Mesothelial cell of epicardium (in vitro differentiated cells): ENCODE data around the gene MASP1. TPM values are rescaled to one million over a fixed set of nuclear protein-coding genes. Genes with fewer than 3 reads are reported as not detected.
"Not testable (repeated sequence)": the region's sequence is repeated elsewhere in the genome, so short reads cannot be mapped to it uniquely, and the experiment has no call there.

Experiments
- DNase-seq, 2 experiments: peaks; one replicate each; pipeline ENCODE4 v3.0.0; 2021; ENCODE audit warnings: low spot score in 2 of 2; ENCODE audit not compliant: unreplicated experiment in 2 of 2
- H3K27ac Mint-ChIP-seq: 2 replicates; pipeline ENCODE4 v1.8.0; 2021; ENCODE audit warnings: mixed read lengths
- H3K27me3 Mint-ChIP-seq: 2 replicates; pipeline ENCODE4 v1.8.0; 2021; ENCODE audit warnings: low read depth, mixed read lengths
- H3K36me3 Mint-ChIP-seq: 2 replicates; pipeline ENCODE4 v1.8.0; 2021; ENCODE audit warnings: mixed read lengths
- H3K4me1 Mint-ChIP-seq: 2 replicates; pipeline ENCODE4 v1.8.0; 2021; ENCODE audit warnings: mixed read lengths
- H3K4me3 Mint-ChIP-seq: 2 replicates; pipeline ENCODE4 v1.8.0; 2021; ENCODE audit warnings: mild to moderate bottlenecking, moderate library complexity, mixed read lengths
- H3K9me3 Mint-ChIP-seq: 2 replicates; pipeline ENCODE4 v1.8.0; 2021; ENCODE audit warnings: mixed read lengths
- total RNA-seq: library from RNA; stranded (reverse); gene quantifications from 3 replicates; pipeline ENCODE4 v1.2.1, GENCODE V29; 2021
- TF ChIP-seq, protein P1 (sequence below): fragments of 200-600 bp; sonication (generic); IDR thresholded peaks from one replicate; pipeline ENCODE4 v1.5.0; 2021; ENCODE audit warnings: antibody characterized with exemption; ENCODE audit not compliant: unreplicated experiment

MASP1 gene
- total RNA-seq, 1 donor from 2014 or later, result 2.4 TPM

DNA sequence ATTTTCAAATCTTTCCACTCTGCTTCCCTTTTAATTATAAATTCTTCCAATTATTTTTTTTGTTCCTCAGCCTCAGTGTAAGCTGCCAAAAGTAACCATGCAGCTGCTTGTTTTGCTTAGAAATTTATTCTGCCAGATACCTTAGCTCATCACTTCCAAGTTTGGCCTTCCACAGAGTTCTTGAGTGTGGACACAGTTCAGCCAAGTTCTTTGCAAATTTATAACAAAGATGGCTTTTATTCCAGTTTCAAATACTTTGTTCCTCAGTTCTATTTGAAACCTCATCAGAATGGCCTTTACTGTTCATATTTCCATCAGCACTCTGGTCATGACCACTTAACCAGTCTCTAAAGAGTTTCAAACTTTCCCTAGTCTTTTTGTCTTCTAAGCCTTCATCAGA, 83.9 kb downstream of the MASP1 start:
- Mint-ChIP-seq H3K9me3 (peaks cover 11% of the 10 kb centered on the region), H3K4me1 (no peaks in the 10 kb centered on the region), H3K36me3 (no peaks in the 10 kb centered on the region), H3K4me3 (no peak overlapping the region), H3K27ac (no peak overlapping the region), H3K27me3 (peaks cover 19% of the 10 kb centered on the region)
- no peak for DNase-seq
- TF ChIP-seq, protein P1, sequence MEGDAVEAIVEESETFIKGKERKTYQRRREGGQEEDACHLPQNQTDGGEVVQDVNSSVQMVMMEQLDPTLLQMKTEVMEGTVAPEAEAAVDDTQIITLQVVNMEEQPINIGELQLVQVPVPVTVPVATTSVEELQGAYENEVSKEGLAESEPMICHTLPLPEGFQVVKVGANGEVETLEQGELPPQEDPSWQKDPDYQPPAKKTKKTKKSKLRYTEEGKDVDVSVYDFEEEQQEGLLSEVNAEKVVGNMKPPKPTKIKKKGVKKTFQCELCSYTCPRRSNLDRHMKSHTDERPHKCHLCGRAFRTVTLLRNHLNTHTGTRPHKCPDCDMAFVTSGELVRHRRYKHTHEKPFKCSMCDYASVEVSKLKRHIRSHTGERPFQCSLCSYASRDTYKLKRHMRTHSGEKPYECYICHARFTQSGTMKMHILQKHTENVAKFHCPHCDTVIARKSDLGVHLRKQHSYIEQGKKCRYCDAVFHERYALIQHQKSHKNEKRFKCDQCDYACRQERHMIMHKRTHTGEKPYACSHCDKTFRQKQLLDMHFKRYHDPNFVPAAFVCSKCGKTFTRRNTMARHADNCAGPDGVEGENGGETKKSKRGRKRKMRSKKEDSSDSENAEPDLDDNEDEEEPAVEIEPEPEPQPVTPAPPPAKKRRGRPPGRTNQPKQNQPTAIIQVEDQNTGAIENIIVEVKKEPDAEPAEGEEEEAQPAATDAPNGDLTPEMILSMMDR, result no peak

DNA sequence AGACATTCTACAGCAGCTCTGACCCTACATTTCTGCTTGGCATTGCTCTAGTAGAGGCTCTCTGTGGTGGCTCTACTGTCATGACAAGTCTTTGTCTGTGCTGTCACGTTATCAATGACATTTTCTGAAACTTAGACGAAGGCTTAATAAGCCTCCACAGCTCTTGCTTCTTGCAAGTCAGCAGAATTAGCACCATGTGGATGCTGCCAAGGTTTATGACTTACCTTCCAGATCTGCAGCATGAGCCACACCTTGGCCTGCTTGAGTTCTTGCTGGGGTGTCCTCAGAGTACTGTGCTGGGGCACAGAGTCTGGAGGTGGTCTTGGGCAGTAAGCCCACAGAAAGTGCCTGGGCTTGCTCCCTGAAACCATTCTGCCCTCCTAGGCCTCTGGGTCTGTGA, 84.5 kb downstream of the MASP1 start:
- no peak overlapping the region for H3K4me3 Mint-ChIP-seq
- TF ChIP-seq, protein P1, result no peak

DNA sequence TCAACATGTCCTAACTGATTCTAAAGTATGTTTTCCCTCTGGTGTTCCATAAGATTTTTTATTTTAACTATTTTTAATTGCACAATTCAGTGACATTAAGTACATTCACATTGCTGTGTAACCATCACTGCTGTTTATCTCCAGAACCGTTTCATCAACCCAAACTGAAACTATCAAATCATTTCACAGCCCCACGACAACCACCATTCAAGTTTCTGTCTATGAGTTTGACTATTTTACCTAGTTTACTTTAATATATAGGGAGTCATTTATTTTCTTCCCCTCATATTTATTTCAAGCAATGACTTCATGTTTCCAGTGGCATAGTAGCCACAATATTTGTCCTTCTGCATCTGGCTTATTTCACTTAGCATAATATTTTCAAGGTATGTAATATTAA, 85.9 kb downstream of the MASP1 start:
- DNase-seq, result no peak
- Mint-ChIP-seq H3K4me3 (no peak overlapping the region), H3K36me3 (no peaks in the 10 kb centered on the region), H3K27me3 (peaks cover 25% of the 10 kb centered on the region), H3K9me3 (peaks cover 11% of the 10 kb centered on the region), H3K27ac (no peak overlapping the region), H3K4me1 (no peaks in the 10 kb centered on the region)
- TF ChIP-seq, protein P1, result no peak

More for the DNA sequence above, 84.5 kb downstream of the MASP1 start:
- Mint-ChIP-seq H3K27ac (no peak overlapping the region), H3K27me3 (peaks cover 23% of the 10 kb centered on the region), H3K36me3 (no peaks in the 10 kb centered on the region), H3K4me1 (no peaks in the 10 kb centered on the region), H3K9me3 (peaks cover 11% of the 10 kb centered on the region)
- DNase-seq, result no peak

DNA sequence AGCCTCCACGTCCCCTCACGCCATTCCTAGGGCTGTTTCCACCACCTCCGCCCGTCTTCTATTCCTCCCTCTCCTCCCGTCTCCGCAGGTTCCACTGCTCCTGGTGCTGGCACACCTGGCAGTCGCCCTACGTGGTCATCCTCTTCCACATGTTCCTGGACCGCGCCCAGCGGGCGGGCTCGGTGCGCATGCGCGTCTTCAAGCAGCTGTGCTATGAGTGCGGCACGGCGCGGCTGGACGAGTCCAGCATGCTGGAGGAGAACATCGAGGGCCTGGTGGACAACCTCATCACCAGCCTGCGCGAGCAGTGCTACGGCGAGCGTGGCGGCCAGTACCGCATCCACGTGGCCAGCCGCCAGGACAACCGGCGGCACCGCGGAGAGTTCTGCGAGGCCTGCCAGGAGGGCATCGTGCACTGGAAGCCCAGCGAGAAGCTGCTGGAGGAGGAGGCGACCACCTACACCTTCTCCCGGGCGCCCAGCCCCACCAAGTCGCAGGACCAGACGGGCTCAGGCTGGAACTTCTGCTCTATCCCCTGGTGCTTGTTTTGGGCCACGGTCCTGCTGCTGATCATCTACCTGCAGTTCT, 92.0 kb downstream of the MASP1 start:
- H3K4me3 Mint-ChIP-seq, DNase-seq, H3K9me3 Mint-ChIP-seq, H3K27ac Mint-ChIP-seq, H3K4me1 Mint-ChIP-seq, H3K36me3 Mint-ChIP-seq: not testable (repeated sequence)
- peaks cover 19% of the 10 kb centered on the region for H3K27me3 Mint-ChIP-seq

DNA sequence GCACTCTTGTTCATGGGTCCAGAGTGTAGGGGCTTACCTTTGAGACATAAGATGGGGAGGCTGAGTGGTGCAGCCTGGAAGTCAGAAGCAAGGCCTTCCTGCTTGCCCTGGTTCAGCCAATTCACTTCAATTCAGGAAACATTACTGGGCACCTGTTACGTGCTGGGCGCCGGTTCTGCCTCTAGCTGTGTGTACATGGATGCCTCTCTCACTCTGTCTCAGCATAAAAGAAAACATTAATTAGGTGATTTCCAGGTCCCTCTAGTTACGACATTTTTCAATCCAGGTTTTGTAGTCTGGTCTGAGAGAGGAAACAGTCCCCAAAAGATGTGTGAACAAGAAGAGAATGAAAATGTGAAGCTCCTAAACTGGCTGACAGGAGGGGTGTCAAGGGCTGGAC, 93.0 kb downstream of the MASP1 start:
- H3K27ac Mint-ChIP-seq, result no peak overlapping the region

DNA sequence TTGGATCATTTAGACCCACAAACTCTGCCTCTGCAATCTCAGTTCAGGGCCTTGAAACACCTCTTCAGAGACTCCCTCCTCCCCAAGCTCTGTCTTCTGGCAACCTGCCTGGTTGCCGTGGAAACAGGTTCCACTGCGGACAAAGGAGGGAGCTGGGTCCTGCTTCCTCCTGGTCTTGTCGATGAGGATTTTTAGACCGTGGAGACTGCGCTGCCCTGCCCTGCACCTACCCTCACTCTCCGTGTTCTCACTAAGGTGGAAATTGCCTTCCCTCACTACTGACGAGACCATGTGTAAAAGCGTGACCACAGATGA, 94.2 kb downstream of the MASP1 start, which contains the start of gene RTP1:
Gene RTP1, plus strand, starts transcription at position 152 of the 315 bp plus-strand sequence. Its CDS starts 30 bp downstream, at position 182.
- Mint-ChIP-seq H3K9me3 (no peaks in the 10 kb centered on the region), H3K4me1 (no peaks in the 10 kb centered on the region), H3K4me3 (no peak within 1 kb of the TSS), H3K27me3 (peaks cover 17% of the 10 kb centered on the region), H3K36me3 (no peaks in the 10 kb centered on the region), H3K27ac (no peak within 1 kb of the TSS)
- DNase-seq, result no peak
- TF ChIP-seq, protein P1, result no peak

More for the DNA sequence above, 93.0 kb downstream of the MASP1 start:
- TF ChIP-seq, protein P1, result no peak
- H3K9me3 Mint-ChIP-seq, result no peaks in the 10 kb centered on the region
- H3K36me3 Mint-ChIP-seq, result no peaks in the 10 kb centered on the region
- peaks cover 23% of the 10 kb centered on the region for H3K27me3 Mint-ChIP-seq
- DNase-seq, result no peak
- no peak overlapping the region for H3K4me3 Mint-ChIP-seq
- no peaks in the 10 kb centered on the region for H3K4me1 Mint-ChIP-seq
